ENCODE measurements around the gene REC114.

The REC114 gene

GRCh38 chr15:73578026-73578425, 135.1 kb downstream of the REC114 start:
- Histone ChIP-seq H3K56ac (ENCODE audit: low read length) (no peak overlapping the region), H2BK15ac (replicated peaks; ENCODE audit: low read depth) (no peak overlapping the region), H3K36me3 (ENCODE audit: control insufficient read depth, insufficient read depth, low read length) (peaks cover 5% of the 10 kb centered on the region), H3K18ac (ENCODE audit: low read length) (no peak overlapping the region), H2AK5ac (ENCODE audit: low read length) (no peak overlapping the region), H2BK120ac (ENCODE audit: low read depth, low read length) (no peak overlapping the region), H4K5ac (ENCODE audit: low read length) (no peak overlapping the region), H3K79me2 (ENCODE audit: control insufficient read depth, insufficient read depth, low read length) (no peaks in the 10 kb centered on the region), H3K4ac (ENCODE audit: low read depth, low read length) (no peak overlapping the region), H4K8ac (ENCODE audit: low read depth, low read length) (no peak overlapping the region), H3K27ac (ENCODE audit: low read depth, low read length) (no peak overlapping the region), H3K4me3 (ENCODE audit: low read length) (no peak overlapping the region), H3K4me1 (ENCODE audit: control insufficient read depth, low read depth, low read length) (no peaks in the 10 kb centered on the region), H2BK5ac (ENCODE audit: low read length) (no peak overlapping the region), H3K23ac (ENCODE audit: low read length) (no peak overlapping the region), H3K4me2 (ENCODE audit: low read length) (no peak overlapping the region), H3K79me1 (ENCODE audit: low read length) (peaks cover 2% of the 10 kb centered on the region), H3K27me3 (ENCODE audit: insufficient read depth, low read length, poor library complexity) (no peaks in the 10 kb centered on the region), H3K9ac (ENCODE audit: low read length) (no peak overlapping the region)
- no peak for DNase-seq
- WGBS (ENCODE audit: extremely low coverage, insufficient coverage, low lambda C conversion rate): no CpG with 5 or more reads among the region's 2 CpGs

GRCh38 chr15:73582851-73583379, 140.0 kb downstream of the REC114 start:
- no CpG with 5 or more reads among the region's 6 CpGs for WGBS (ENCODE audit: extremely low coverage, insufficient coverage, low lambda C conversion rate)
- H2BK5ac ChIP-seq (ENCODE audit: low read length): no peak overlapping the region
- H3K4me3 ChIP-seq (ENCODE audit: low read length): no peak overlapping the region
- no peak overlapping the region for H2BK15ac ChIP-seq (replicated peaks; ENCODE audit: low read depth)
- no peak overlapping the region for H3K56ac ChIP-seq (ENCODE audit: low read length)
- no peak overlapping the region for H4K8ac ChIP-seq (ENCODE audit: low read depth, low read length)
- no peak overlapping the region for H2AK5ac ChIP-seq (ENCODE audit: low read length)
- no peaks in the 10 kb centered on the region for H3K27me3 ChIP-seq (ENCODE audit: insufficient read depth, low read length, poor library complexity)
- no peak for DNase-seq
- no peak overlapping the region for H3K4me2 ChIP-seq (ENCODE audit: low read length)
- H4K5ac ChIP-seq (ENCODE audit: low read length): no peak overlapping the region
- H2BK120ac ChIP-seq (ENCODE audit: low read depth, low read length): no peak overlapping the region
- no peaks in the 10 kb centered on the region for H3K4me1 ChIP-seq (ENCODE audit: control insufficient read depth, low read depth, low read length)
- no peak overlapping the region for H3K4ac ChIP-seq (ENCODE audit: low read depth, low read length)
- H3K27ac ChIP-seq (ENCODE audit: low read depth, low read length): no peak overlapping the region
- H3K9ac ChIP-seq (ENCODE audit: low read length): no peak overlapping the region
- H3K79me1 ChIP-seq (ENCODE audit: low read length): peaks cover 6% of the 10 kb centered on the region
- no peaks in the 10 kb centered on the region for H3K79me2 ChIP-seq (ENCODE audit: control insufficient read depth, insufficient read depth, low read length)
- H3K23ac ChIP-seq (ENCODE audit: low read length): no peak overlapping the region
- H3K36me3 ChIP-seq (ENCODE audit: control insufficient read depth, insufficient read depth, low read length): peaks cover 19% of the 10 kb centered on the region
- H3K18ac ChIP-seq (ENCODE audit: low read length): no peak overlapping the region

- Histone ChIP-seq H3K79me2 (ENCODE audit: control insufficient read depth, insufficient read depth, low read length) (no peaks in the 10 kb centered on the region), H2AK5ac (ENCODE audit: low read length) (no peak overlapping the region), H3K23ac (ENCODE audit: low read length) (no peak overlapping the region), H2BK5ac (ENCODE audit: low read length) (no peak overlapping the region), H3K56ac (ENCODE audit: low read length) (no peak overlapping the region), H3K36me3 (ENCODE audit: control insufficient read depth, insufficient read depth, low read length) (peaks cover 21% of the 10 kb centered on the region), H2BK15ac (replicated peaks; ENCODE audit: low read depth) (no peak overlapping the region), H3K4me2 (ENCODE audit: low read length) (no peak overlapping the region), H2BK120ac (ENCODE audit: low read depth, low read length) (no peak overlapping the region), H4K8ac (ENCODE audit: low read depth, low read length) (no peak overlapping the region), H3K4ac (ENCODE audit: low read depth, low read length) (no peak overlapping the region), H4K5ac (ENCODE audit: low read length) (no peak overlapping the region), H3K4me1 (ENCODE audit: control insufficient read depth, low read depth, low read length) (no peaks in the 10 kb centered on the region), H3K18ac (ENCODE audit: low read length) (no peak overlapping the region), H3K27ac (ENCODE audit: low read depth, low read length) (no peak overlapping the region), H3K27me3 (ENCODE audit: insufficient read depth, low read length, poor library complexity) (no peaks in the 10 kb centered on the region), H3K9ac (ENCODE audit: low read length) (no peak overlapping the region), H3K4me3 (ENCODE audit: low read length) (no peak overlapping the region), H3K79me1 (ENCODE audit: low read length) (peaks cover 9% of the 10 kb centered on the region)
- no CpG with 5 or more reads among the region's 3 CpGs for WGBS (ENCODE audit: extremely low coverage, insufficient coverage, low lambda C conversion rate)
- DNase-seq: no peak
These were observed 140.6 kb downstream of the REC114 start for GRCh38 chr15:73583544-73583943.

- Histone ChIP-seq H2BK15ac (replicated peaks; ENCODE audit: low read depth) (no peak overlapping the region), H2AK5ac (ENCODE audit: low read length) (no peak overlapping the region), H3K4me1 (ENCODE audit: control insufficient read depth, low read depth, low read length) (no peaks in the 10 kb centered on the region), H3K4ac (ENCODE audit: low read depth, low read length) (no peak overlapping the region), H2BK5ac (ENCODE audit: low read length) (no peak overlapping the region), H3K9ac (ENCODE audit: low read length) (no peak overlapping the region), H3K79me1 (ENCODE audit: low read length) (peaks cover 11% of the 10 kb centered on the region), H3K56ac (ENCODE audit: low read length) (no peak overlapping the region), H3K36me3 (ENCODE audit: control insufficient read depth, insufficient read depth, low read length) (peaks cover 21% of the 10 kb centered on the region), H3K23ac (ENCODE audit: low read length) (no peak overlapping the region), H2BK120ac (ENCODE audit: low read depth, low read length) (no peak overlapping the region), H3K18ac (ENCODE audit: low read length) (no peak overlapping the region), H3K27ac (ENCODE audit: low read depth, low read length) (no peak overlapping the region), H3K27me3 (ENCODE audit: insufficient read depth, low read length, poor library complexity) (no peaks in the 10 kb centered on the region), H4K5ac (ENCODE audit: low read length) (no peak overlapping the region), H4K8ac (ENCODE audit: low read depth, low read length) (no peak overlapping the region), H3K4me3 (ENCODE audit: low read length) (no peak overlapping the region), H3K4me2 (ENCODE audit: low read length) (no peak overlapping the region), H3K79me2 (ENCODE audit: control insufficient read depth, insufficient read depth, low read length) (no peaks in the 10 kb centered on the region)
- DNase-seq: no peak
- WGBS (ENCODE audit: extremely low coverage, insufficient coverage, low lambda C conversion rate): no CpG with 5 or more reads among the region's 5 CpGs
These were observed 141.9 kb downstream of the REC114 start for GRCh38 chr15:73584699-73585420.

- no peak overlapping the region for H3K18ac ChIP-seq (ENCODE audit: low read length)
- no peak for DNase-seq
- no CpG with 5 or more reads among the region's 5 CpGs for WGBS (ENCODE audit: extremely low coverage, insufficient coverage, low lambda C conversion rate)
- H2AK5ac ChIP-seq (ENCODE audit: low read length): no peak overlapping the region
- peaks cover 21% of the 10 kb centered on the region for H3K36me3 ChIP-seq (ENCODE audit: control insufficient read depth, insufficient read depth, low read length)
- H4K8ac ChIP-seq (ENCODE audit: low read depth, low read length): no peak overlapping the region
- no peaks in the 10 kb centered on the region for H3K79me2 ChIP-seq (ENCODE audit: control insufficient read depth, insufficient read depth, low read length)
- H3K56ac ChIP-seq (ENCODE audit: low read length): no peak overlapping the region
- H3K23ac ChIP-seq (ENCODE audit: low read length): no peak overlapping the region
- H4K5ac ChIP-seq (ENCODE audit: low read length): no peak overlapping the region
- H3K4me3 ChIP-seq (ENCODE audit: low read length): no peak overlapping the region
- H2BK5ac ChIP-seq (ENCODE audit: low read length): no peak overlapping the region
- no peak overlapping the region for H3K4me2 ChIP-seq (ENCODE audit: low read length)
- H3K9ac ChIP-seq (ENCODE audit: low read length): no peak overlapping the region
- H3K4me1 ChIP-seq (ENCODE audit: control insufficient read depth, low read depth, low read length): no peaks in the 10 kb centered on the region
- no peaks in the 10 kb centered on the region for H3K27me3 ChIP-seq (ENCODE audit: insufficient read depth, low read length, poor library complexity)
- no peak overlapping the region for H2BK120ac ChIP-seq (ENCODE audit: low read depth, low read length)
- H3K4ac ChIP-seq (ENCODE audit: low read depth, low read length): no peak overlapping the region
- peaks cover 13% of the 10 kb centered on the region for H3K79me1 ChIP-seq (ENCODE audit: low read length)
- no peak overlapping the region for H3K27ac ChIP-seq (ENCODE audit: low read depth, low read length)
- no peak overlapping the region for H2BK15ac ChIP-seq (replicated peaks; ENCODE audit: low read depth)
These were observed 143.1 kb downstream of the REC114 start for GRCh38 chr15:73585871-73586654.

Measured in mesendoderm (in vitro differentiated cells).